ENCODE data around the gene MRPL2. TPM values are rescaled to one million over a fixed set of nuclear protein-coding genes. Genes with fewer than 3 reads are reported as not detected.

The MRPL2 gene
- polyA plus RNA-seq (2013, experiment 1 of 2; ENCODE audit: insufficient read length): 53.9 TPM
- 51.7 TPM for polyA plus RNA-seq (2013, experiment 2 of 2; ENCODE audit: insufficient read length)

- peak; percentile 99 for DNase-seq
These were observed at the start of gene MRPL2, which contains the start of gene KLC4 for GRCh38 chr6:43059168-43060033. Gene MRPL2 (minus strand): TSS chr6:43059434. CDS start chr6:43059381, 53 bp downstream. Gene KLC4 (plus strand): TSS chr6:43059631. CDS start chr6:43061336, 1,705 bp downstream.

GRCh38 chr6:43107344-43108062, 48.3 kb upstream of the MRPL2 start:
- DNase-seq: no peak

- DNase-seq: no peak
These were observed 46.4 kb upstream of the MRPL2 start for GRCh38 chr6:43105538-43106222.

- no peak for DNase-seq
These were observed 44.1 kb upstream of the MRPL2 start for GRCh38 chr6:43103253-43103876.

- no peak for DNase-seq
These were observed 42.3 kb upstream of the MRPL2 start for GRCh38 chr6:43101497-43101896.

GRCh38 chr6:43097502-43097901, 38.3 kb upstream of the MRPL2 start:
- no peak for DNase-seq

GRCh38 chr6:43097098-43097489, 37.9 kb upstream of the MRPL2 start:
- DNase-seq: no peak

- DNase-seq: peak; percentile 93
These were observed 37.3 kb upstream of the MRPL2 start for GRCh38 chr6:43096451-43097097.

GRCh38 chr6:43095939-43096338, 36.7 kb upstream of the MRPL2 start:
- no peak for DNase-seq

GRCh38 chr6:43093436-43094289, 34.4 kb upstream of the MRPL2 start:
- peak; percentile 82 for DNase-seq

- DNase-seq: no peak
These were observed 33.4 kb upstream of the MRPL2 start for GRCh38 chr6:43092635-43093034.

- DNase-seq: no peak
These were observed 32.3 kb upstream of the MRPL2 start for GRCh38 chr6:43091436-43091991.

- DNase-seq: no peak
These were observed 31.8 kb upstream of the MRPL2 start for GRCh38 chr6:43091020-43091419.

- DNase-seq: peak; percentile 22
These were observed 31.3 kb upstream of the MRPL2 start for GRCh38 chr6:43090559-43090956.

GRCh38 chr6:43089874-43090558, 30.8 kb upstream of the MRPL2 start:
- DNase-seq: peak; percentile 56

- no peak for DNase-seq
These were observed 30.2 kb upstream of the MRPL2 start for GRCh38 chr6:43089467-43089866.

- DNase-seq: peak; percentile 40
These were observed 29.4 kb upstream of the MRPL2 start for GRCh38 chr6:43088654-43089056.

- peak; percentile 32 for DNase-seq
These were observed 26.9 kb upstream of the MRPL2 start for GRCh38 chr6:43086022-43086658.
